ENCODE measurements around the gene SPTAN1.
"Not testable (repeated sequence)": the region's sequence is repeated elsewhere in the genome, so short reads cannot be mapped to it uniquely, and the experiment has no call there.

SPTAN1 gene

DNA sequence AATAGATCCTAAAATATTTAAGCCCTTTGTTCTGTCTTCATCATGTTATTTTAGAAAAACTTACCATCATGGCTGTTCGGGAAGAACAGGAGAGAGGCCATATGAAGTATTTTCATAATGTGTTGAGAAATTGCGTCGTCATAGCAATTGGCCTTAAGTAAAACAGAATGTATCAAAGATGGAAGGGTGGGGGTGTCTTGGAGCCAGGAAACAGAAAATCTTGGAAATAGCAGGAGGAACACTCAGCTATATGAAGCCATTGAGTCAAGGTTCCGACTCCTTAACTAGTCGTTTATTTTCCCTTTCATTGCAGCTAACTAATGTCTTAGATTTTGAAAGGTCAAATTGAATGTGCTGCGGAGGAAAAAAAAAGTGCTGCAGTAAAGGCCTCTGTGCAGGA is 1.3 kb downstream of the SPTAN1 start:
- no peak for DNase-seq

DNA sequence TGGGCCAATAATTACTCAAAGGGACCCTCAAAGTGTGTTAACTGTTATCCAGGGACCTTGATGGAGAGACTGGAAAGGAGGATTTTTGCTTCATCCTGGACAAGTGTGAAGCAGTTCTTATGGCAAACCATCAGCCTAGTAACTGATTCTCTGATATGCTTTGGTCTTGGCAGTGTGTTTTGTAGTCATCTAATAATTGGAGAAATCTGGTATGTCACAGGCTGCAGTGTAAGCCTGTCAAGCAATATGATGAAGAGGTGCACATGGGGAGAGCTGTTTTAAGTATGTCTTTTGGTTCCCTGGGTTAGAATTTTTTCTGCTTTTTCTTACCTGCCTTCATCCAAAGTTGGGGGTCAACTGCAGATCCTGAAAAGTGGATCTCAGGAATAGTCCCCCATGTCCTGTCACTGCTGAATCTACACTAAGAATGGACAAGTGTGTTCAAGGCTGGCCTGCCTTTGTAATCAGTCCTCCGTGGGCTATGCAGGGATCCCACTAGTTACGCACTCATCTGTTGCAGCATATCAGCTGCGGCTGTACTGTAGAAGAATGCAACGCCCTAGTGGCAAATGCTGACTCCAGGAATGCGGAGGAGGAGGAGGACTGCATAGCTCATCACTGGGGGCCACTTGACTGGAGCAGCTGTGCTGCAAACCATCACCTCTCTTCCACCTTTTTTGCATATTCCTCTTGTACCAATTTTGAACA is 1.9 kb downstream of the SPTAN1 start:
- no peak for DNase-seq

DNA sequence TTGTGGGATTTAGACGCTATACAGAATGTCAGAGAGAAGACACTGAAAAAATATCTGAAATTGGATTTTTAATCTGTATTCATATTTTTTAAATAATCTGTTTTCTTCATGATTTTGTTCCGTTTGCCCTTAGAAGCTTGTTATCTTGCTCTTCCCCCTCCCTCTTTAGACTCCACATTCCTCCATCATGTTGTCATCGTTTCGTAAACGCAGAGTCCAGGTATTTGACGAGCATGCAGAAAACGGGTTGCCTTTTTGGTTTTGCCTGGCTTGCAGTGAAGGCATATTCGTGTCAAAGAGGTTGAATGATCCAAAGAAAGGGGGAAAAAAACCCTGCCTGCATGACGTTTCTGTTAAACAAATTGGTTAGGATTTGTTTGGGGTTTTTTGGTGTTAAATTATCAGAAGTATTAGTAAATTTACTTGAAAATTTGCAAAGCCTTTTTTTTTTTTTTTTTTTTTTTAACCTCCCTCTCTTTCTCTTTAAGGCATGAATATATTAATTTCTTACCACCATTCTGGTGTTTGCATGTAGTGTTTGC is 2.9 kb downstream of the SPTAN1 start:
- DNase-seq, result no peak

DNA sequence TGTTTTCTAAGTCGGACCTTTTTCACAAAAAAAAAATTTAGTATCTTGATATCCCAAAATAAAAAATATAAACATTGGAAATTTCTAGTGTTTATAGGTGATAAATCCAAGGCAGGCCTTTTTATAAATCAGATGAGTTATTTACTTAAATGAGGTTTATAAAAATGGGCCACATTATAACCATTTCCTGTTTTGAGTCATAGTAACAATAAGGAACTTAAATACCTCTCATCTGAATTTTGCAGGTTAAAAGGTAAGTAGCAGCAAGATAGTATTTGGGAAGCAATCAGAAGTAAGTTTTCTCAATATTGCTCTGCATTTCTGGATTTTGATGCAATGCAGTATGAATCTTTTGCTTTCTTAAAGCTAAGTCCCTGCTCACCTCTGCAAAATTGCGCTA is 3.9 kb downstream of the SPTAN1 start:
- no peak for DNase-seq

DNA sequence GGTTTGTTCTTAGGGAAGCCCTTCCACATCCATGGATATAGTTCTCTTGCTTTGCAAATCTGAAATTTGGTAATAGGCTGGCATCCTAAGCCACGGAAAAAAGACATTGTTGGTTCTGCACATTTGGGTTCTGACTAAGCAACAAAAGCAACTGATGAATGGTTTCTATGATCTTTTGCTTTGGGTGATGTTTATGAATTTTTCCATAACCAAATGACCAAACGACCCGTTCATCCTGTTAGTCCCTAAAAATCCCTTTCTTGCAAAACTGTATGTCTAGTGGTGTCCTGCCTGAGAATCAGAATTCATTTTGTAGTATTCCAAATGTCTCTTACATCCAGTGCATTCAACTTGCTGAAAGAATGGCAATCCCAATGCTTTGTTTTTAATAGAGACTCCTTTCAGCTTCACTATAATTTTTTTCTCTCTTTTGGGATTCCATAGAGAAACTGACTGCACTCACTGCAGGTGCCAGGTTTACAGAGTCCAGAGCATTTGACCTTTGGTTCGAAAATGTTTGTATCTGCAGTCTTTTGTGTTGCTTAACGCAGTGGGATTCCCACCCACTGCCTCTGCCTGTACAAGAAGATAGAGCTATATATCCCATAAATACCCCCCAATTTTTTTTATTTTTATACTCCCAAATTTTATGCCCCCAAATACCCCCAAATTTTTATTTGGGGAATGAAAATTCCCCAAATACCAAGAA is 4.7 kb downstream of the SPTAN1 start:
- DNase-seq, result no peak

DNA sequence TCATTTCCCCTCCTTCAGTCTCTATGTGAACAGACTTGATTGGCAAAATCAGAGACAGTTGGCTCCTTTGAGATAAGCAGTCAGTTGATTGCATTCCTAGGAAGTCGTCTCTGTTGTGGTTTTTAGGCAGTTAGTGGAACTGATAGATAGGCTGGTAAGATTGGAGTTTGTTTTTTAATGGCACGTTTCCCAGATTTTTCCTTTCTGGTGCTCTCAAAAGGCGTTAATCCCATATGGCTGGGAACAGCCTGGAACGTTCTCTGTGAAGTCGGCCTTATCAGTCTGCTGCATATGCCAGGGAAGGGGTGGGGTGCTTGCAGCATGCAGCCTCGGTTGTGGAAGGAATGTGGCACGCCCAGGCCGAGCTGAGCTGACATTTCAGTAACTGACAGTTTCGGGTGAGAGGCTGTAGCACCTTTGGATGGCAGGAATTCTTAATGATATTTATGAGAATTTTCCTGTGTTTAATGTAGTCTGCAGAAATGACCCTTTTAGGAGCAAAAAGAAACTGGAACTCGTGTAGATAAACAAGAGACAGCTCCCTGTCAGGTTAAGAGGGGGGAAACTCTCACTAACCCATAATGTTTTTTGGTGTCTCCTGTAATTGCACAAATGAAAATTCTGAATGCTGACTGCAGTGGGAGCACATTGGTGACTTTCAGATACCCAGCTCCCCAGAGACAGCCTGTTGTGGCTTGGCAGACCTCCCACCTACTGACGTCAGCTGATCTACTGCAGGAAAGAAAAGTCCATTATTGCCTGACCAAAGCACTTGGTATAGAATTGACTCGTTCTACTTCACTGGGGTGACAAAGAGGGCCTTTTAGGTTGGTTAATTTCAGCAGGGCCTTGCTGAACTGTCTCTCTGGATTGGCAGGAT is 6.3 kb downstream of the SPTAN1 start:
- no peak for DNase-seq

DNA sequence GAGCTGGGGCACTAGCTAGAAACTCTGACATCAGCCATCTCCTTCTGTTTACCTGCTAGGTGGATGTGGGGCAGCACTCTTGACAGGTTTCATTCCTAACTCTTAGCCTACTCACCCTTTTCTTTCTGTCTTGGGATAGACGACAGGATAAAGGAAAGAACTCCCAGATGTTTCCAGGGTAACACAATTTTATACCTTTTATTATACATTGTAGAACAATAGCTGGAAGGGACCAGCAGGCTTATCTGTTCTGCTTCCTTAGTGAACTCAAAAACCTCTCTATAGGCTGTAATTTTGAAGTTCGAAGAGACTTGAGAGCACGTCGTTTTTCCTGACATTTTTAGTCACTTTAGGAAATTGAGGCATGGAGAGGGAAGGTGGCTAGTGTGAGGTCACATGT is 13.2 kb downstream of the SPTAN1 start:
- no peak for DNase-seq

DNA sequence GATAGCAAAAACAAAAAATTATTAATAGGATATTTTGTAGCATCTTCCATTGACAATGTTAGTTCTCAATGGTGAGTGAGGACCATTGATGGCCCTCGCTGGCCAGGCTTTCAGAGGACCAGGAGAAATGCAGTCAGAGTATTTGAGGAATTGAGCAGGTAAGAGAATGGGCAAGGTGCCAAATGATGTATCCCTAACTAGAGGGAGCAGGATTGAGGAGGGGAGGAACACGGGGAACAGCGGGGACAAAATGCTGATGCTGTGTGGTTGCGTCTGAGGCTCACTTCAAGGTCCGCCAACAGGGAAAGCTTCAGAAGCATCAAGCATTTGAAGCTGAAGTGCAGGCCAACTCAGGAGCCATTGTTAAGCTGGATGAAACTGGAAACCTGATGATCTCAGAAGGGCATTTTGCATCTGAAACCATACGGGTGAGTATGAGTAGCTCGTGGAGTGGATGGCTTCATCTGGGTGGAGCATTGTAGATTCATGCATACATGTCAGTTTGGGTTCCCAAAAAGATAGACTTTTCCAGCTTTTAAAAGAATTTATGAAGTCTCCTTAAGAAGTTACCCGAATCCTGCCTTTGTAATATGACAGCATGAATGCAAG is 16.2 kb downstream of the SPTAN1 start:
- DNase-seq, result no peak

DNA sequence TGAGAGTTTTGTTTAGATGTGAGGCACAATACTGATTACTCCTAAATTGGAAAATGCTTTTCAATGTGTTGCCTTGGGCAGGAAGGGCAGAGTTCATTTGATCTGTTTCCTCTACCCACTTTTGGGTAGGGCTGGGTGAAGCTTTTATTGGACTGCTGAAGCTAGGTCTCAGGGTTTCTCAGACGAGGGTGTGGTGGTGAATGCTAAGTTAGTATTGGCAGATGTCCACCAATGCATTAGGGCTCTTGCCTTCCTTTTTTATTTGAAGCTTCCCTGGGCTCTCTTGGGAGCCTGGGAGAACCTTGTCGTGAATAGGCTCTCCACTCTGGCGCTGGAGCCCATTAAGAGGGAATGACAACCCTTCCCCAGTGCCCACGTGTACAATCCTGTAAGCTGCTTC is 23.1 kb downstream of the SPTAN1 start:
- DNase-seq, result no peak

DNA sequence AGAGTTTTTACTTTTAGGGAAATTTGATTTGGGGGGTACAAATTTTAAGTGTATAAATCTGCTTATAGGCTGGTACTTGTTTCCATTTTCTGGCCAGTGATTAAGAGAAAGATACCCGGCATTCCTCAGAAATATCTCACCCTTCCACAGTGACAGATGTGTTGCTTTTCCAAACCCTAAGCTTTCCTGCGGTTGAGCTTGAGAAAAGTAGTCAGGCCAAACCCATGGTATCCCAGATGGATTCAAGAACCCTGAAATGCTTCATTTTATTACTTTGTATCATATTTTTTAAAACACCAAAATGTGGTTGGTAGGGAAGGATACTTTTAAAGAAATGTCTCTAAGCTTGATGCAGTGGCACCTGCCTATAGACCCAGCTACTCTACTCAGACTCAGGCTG is 23.5 kb downstream of the SPTAN1 start:
- no peak for DNase-seq

DNA sequence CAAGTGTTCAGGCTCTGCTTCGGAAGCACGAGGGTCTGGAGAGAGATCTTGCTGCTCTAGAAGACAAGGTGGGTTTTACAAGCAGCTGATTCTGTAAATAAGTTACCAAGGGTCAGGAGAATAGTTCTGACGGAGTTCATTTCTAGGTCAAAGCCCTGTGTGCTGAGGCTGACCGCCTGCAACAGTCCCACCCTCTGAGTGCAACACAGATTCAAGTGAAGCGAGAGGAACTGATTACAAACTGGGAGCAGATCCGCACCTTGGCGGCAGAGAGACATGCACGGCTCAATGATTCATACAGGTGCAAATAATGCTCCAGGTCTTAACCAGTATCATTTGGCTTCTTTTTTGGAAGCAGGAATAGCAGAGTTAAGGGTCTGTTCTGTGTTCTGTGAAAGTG is 24.8 kb downstream of the SPTAN1 start:
- no peak for DNase-seq

DNA sequence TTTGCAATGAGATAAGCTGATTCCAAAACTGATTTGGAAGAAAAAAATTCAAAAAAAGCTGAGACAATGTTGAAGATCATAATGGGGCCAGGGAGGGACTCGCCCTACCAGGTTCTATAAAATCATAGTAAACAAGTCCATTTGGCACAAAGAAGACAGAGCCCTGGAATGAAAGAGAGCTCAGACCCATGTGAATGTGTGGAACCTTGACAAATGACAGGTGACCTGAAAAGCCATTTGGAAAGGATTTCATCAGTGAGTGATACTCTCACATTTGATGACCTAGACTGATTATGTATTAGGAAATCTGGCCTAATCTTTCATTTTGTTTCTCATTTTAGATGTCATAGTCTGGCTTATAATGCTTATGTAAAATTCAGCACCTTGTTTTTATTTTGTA is 26.8 kb downstream of the SPTAN1 start:
- no peak for DNase-seq

DNA sequence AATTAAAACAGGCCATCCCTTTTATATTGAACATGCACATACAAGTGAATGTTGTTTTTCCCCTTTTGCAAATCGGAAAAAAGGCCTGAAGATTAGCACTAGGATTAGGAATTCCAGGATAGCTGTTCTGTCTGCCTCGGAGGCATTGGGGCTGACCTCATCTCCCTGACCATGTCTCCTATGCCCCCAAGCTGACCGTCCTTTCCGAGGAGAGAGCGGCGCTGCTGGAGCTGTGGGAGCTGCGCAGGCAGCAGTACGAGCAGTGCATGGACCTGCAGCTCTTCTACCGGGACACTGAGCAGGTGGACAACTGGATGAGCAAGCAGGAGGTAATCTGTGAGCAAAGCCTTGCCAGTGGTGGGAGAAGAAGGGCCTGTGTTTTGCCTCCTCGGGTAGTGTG is 28.3 kb downstream of the SPTAN1 start:
- DNase-seq, result no peak

DNA sequence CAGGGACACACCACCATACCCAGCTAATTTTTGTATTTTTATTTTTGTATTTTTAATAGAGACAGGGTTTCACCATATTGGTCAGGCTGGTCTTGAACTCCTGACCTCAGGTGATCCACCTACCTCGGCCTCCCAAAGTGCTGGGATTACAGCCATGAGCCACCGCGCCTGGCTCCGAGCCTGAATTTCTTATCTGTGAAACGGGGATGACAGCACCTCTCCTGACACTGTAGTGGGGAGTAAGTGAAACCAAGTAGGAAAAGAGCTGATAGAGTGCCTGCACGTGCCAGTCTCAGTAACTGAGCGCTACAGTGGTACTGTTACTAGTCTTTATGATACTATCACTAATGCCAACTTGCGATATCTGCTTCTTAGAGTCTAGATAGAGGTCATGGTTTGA is 32.8 kb downstream of the SPTAN1 start:
- not testable (repeated sequence) for DNase-seq

DNA sequence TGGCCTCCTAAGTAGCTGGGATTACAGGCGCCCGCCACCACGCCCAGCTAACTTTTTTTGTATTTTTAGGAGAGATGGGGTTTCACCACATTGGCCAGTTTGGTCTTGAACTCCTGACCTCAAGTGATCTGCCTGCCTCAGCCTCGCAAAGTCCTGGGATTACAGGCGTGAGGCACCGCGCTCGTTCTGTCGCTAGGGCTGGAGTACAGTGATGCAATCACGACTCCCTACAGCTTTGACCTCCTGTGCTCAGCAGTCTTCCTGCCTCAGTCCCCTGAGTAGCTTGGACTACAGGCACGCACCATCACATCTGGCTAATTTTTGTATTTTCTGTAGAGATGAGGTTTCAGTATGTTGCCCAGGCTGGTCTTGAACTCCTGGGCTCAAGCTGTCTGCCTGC is 34.5 kb downstream of the SPTAN1 start:
- DNase-seq, result not testable (repeated sequence)

DNA sequence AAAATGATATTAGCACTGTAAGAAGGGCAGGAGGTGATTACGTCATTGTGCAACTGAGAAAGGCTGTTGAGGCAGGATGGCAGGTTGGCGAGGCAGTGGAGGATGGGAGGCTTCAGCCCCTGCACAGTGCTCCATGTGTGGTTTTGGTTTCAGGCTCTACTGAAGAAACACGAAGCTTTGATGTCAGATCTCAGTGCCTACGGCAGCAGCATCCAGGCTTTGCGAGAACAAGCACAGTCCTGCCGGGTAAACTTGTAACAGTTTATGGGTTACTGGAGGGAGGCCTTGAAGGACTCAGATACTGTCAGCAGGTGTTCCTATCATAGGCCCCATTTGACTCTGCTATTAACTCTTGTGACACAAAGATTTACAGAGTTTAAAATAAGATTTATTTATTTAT is 35.1 kb downstream of the SPTAN1 start:
- no peak for DNase-seq

DNA sequence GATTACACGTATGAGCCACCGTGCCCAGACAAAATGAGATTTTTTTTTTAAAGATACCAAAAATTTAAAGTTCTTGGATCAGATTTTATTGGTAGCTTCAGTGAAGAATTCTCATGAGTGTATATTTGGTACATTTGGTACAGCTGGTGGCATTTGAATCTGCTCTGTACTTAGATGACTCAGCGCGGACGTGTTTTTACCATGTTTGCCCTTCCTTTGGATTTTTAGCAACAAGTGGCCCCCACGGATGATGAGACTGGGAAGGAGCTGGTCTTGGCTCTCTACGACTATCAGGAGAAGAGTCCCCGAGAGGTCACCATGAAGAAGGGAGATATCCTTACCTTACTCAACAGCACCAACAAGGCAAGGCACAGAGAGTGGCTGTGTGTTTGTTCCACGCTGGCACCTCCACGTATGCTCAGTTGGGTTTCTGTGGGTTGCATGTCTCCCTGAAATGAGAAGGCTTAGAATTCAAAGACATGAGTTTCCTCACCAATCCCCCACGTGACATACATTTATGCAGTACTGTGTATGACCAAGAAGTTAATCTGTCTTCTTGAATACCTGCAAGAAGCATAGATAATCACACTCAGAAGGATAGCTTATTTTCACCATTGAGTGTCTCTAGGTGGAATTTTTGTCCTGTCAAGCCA is 36.3 kb downstream of the SPTAN1 start:
- DNase-seq, result no peak

DNA sequence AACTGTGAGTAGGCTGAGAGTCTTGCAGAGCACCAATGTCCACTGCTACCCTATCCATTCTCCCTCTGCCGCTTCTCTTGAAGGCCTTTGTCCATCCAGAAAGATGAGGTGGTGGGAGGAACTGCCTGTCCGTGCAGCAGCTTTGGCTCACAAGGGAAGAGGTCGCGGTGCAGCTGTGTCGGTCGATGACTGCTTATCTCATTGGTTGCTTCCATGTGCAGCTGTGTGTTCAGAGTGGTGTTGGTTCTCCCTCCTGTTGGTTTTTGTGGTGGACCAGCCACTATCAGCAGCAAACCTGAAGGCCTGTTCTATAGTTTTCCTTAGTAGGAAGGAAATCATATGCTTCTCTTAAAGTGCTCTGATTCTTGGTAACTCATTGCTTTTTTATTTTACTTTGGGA is 40.7 kb downstream of the SPTAN1 start:
- DNase-seq, result no peak

DNA sequence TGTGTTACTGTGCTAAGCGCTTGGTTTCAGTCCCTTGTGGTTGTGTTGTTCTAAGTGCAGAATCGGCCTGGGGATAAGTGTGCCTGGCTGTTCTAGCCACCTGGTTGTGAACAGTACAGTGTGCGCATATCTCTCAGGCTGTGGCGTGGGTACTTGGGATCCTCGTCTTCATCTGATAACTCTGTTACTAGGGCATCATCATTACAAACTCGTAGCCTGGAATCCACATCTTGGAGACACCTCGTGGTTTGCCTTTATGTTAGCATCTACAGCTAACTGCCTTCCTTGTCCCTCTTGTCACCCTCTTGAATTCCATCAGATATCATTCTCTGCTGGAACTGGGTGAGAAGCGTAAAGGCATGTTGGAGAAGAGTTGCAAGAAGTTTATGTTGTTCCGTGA is 41.5 kb downstream of the SPTAN1 start:
- no peak for DNase-seq

DNA sequence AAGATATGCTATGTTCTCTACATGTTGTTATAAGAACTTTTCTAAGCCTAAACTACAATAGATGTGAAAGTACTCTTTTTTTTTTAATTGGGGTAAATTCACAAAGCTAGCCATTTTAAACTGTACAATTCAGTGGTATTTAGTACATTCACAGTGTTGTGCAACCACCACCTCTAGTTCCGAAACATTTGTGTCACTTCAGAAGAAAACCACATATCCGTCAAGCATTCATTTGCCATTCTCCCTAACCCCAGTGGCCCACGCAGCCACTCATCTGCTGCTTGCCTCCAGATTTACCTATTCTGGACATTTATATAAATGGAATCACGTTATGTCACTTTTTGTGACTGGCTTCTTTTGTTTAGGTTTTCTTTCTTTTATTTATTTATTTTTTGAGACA is 43.1 kb downstream of the SPTAN1 start:
- DNase-seq, result no peak

DNA sequence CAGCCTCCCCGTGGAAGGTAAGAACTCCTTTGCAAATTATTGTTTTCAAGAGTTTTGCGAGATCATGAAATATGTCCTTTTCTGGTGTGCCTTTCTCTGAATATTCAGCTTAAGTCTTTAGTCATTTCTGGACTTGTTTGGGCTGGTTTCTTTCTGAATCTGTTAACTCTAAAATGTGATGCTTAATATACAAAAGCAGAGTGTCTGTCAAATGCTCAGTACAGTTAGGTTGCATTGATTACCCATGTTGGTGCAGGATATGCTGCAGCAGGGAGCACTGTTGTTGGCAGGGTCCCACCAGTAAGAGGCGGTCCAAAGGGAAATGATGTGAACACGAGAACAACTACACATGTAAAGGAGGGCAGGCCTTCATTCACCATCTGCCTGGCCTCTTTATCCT is 47.7 kb downstream of the SPTAN1 start:
- DNase-seq, result no peak

DNA sequence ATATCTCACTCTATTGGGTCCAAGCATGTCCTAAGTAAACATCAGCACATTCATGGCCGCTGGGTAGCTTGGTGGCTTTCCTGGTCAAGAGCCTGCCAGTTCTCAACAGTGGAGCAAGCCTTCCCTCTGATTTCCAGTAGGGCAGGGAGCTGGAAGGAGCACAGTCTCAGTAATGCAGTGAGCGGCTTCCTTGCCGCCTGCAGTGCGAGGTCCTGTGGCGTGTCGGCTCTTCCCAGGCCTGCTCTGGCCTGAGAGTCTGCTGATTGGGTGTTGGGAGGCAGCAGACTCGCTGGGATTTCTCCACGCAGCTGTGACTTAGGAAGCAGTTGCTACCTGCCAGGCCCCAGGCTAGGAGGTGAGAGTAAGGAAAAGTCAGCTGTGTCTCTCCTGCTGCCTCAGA is 51.3 kb downstream of the SPTAN1 start:
- no peak for DNase-seq

Measured in GDM1 (cell line).